NCI-H2227 (cell line): ENCODE measurements around the gene RBM44.
"Not testable (repeated sequence)": the region's sequence is repeated elsewhere in the genome, so short reads cannot be mapped to it uniquely, and the experiment has no call there.

Experiments
- DNase-seq: peaks from one replicate; lab custom pipeline; 2025; ENCODE audit not compliant: unreplicated experiment; lab: John Stamatoyannopoulos, UW

Gene RBM44

GRCh38 chr2:237774811-237775553 is 23.6 kb upstream of the RBM44 start:
- peak; percentile 30 for DNase-seq

- no peak for DNase-seq
These were observed 19.1 kb upstream of the RBM44 start for GRCh38 chr2:237779521-237779920.

GRCh38 chr2:237782181-237782580 is 16.4 kb upstream of the RBM44 start:
- DNase-seq: no peak

- DNase-seq: not testable (repeated sequence)
These were observed 14.9 kb upstream of the RBM44 start for GRCh38 chr2:237783678-237784077.

GRCh38 chr2:237786936-237787335 is 11.6 kb upstream of the RBM44 start:
- DNase-seq: no peak

- DNase-seq: no peak
These were observed 8.2 kb upstream of the RBM44 start for GRCh38 chr2:237790353-237790752.

- DNase-seq: no peak
These were observed 6.4 kb upstream of the RBM44 start for GRCh38 chr2:237791977-237792727.

GRCh38 chr2:237797253-237797652 is 1.3 kb upstream of the RBM44 start:
- no peak for DNase-seq

GRCh38 chr2:237799060-237799428 is 465 bp downstream of the RBM44 start:
- no peak for DNase-seq

GRCh38 chr2:237801466-237801865 is 2.9 kb downstream of the RBM44 start:
- DNase-seq: no peak

GRCh38 chr2:237806334-237806733 is 7.8 kb downstream of the RBM44 start:
- DNase-seq: no peak

GRCh38 chr2:237815637-237816036 is 17.1 kb downstream of the RBM44 start:
- no peak for DNase-seq

GRCh38 chr2:237816531-237816930 is 18.0 kb downstream of the RBM44 start:
- no peak for DNase-seq

GRCh38 chr2:237818066-237818473 is 19.5 kb downstream of the RBM44 start:
- no peak for DNase-seq

GRCh38 chr2:237819231-237819630 is 20.7 kb downstream of the RBM44 start:
- DNase-seq: no peak

- no peak for DNase-seq
These were observed 21.8 kb downstream of the RBM44 start for GRCh38 chr2:237820421-237820820.

GRCh38 chr2:237823544-237823943 is 25.0 kb downstream of the RBM44 start:
- no peak for DNase-seq

GRCh38 chr2:237824085-237824484 is 25.5 kb downstream of the RBM44 start:
- no peak for DNase-seq

GRCh38 chr2:237827421-237827987 is 28.9 kb downstream of the RBM44 start:
- no peak for DNase-seq

- no peak for DNase-seq
These were observed 31.9 kb downstream of the RBM44 start for GRCh38 chr2:237830522-237830921.

- DNase-seq: no peak
These were observed 35.0 kb downstream of the RBM44 start for GRCh38 chr2:237833546-237833945.

- DNase-seq: no peak
These were observed 36.8 kb downstream of the RBM44 start for GRCh38 chr2:237835372-237835771.
